H1 (cell line): ENCODE data around the gene SUSD6. TPM values are rescaled to one million over a fixed set of nuclear protein-coding genes. Genes with fewer than 3 reads are reported as not detected.

Experiments used
- CTCF ChIA-PET: fragments of 300-600 bp; sonication (Branson Sonifier 250); formaldehyde crosslinking; loops from one replicate; lab custom pipeline; 2021; ENCODE audit not compliant: partially characterized antibody; lab: Charles Lee
- POLR2A ChIA-PET: fragments of 300-600 bp; sonication (Branson Sonifier 250); formaldehyde crosslinking; loops from one replicate; lab custom pipeline; 2021; ENCODE audit warnings: inconsistent platforms; ENCODE audit not compliant: partially characterized antibody; lab: Charles Lee
- DNase-seq, 2 experiments: peaks; one replicate each; pipeline versions ENCODE4 v3.0.0 to v3.0.0-alpha.2; 2010 to 2022; ENCODE audit warnings: low spot score in 2 of 2, low read depth in 1 of 2, mixed read lengths in 1 of 2
- FAIRE-seq: peaks from 2 replicates; lab custom pipeline; 2011; peaks lifted over from hg19 to GRCh38; lab: Jason Lieb, UNC
- H2AFZ ChIP-seq: 2 replicates; pipeline ENCODE4 v1.8.1; 2012; ENCODE audit warnings: low read length, inconsistent platforms
- H2AK5ac ChIP-seq: 2 replicates; pipeline ENCODE4 v1.6.1; 2013; ENCODE audit warnings: low read depth, low read length
- H2BK120ac ChIP-seq: replicated peaks from 2 replicates; pipeline ENCODE3; 2013; ENCODE audit warnings: low read depth, low read length, inconsistent platforms
- H2BK12ac ChIP-seq: 2 replicates; pipeline ENCODE4 v1.6.1; 2013; ENCODE audit warnings: low read depth, low read length
- H2BK15ac ChIP-seq: 2 replicates; pipeline ENCODE4 v1.6.1; 2013; ENCODE audit warnings: low read length
- H2BK20ac ChIP-seq: 2 replicates; pipeline ENCODE4 v1.6.1; 2013; ENCODE audit warnings: low read length
- H2BK5ac ChIP-seq: 2 replicates; pipeline ENCODE4 v1.6.1; 2013; ENCODE audit warnings: low read depth, low read length
- H3K14ac ChIP-seq: 2 replicates; pipeline ENCODE4 v1.6.1; 2013; ENCODE audit warnings: inconsistent platforms; ENCODE audit not compliant: insufficient read length
- H3K18ac ChIP-seq: 2 replicates; pipeline ENCODE4 v1.6.1; 2013; ENCODE audit warnings: low read length; ENCODE audit errors: extremely low read depth
- H3K23ac ChIP-seq: 2 replicates; pipeline ENCODE4 v1.6.1; 2013; ENCODE audit warnings: inconsistent platforms; ENCODE audit not compliant: insufficient read length
- H3K23me2 ChIP-seq: 2 replicates; pipeline ENCODE4 v1.6.1; 2013; ENCODE audit warnings: low read depth, low read length
- H3K27ac ChIP-seq: 2 replicates; pipeline ENCODE4 v1.6.1; 2011; ENCODE audit warnings: low read depth, low read length, inconsistent platforms
- H3K27me3 ChIP-seq, 4 experiments: replicated peaks in 1 of 4; 1 replicate in 1 of 4; 2 replicates in 3 of 4; pipeline versions ENCODE4 v1.6.1 to v1.8.1; 2011 to 2013; ENCODE audit warnings: low read length in 3 of 4, mild to moderate bottlenecking in 3 of 4, inconsistent platforms in 2 of 4, mixed read lengths in 2 of 4, moderate library complexity in 1 of 4; ENCODE audit not compliant: control insufficient read depth in 3 of 4, insufficient read depth in 3 of 4; ENCODE audit errors: extremely low read depth in 1 of 4
- H3K36me3 ChIP-seq, 4 experiments: 2 replicates each; pipeline versions ENCODE4 v1.6.1 to v1.8.1; 2011 to 2013; ENCODE audit warnings: mild to moderate bottlenecking in 4 of 4, low read length in 3 of 4, moderate library complexity in 2 of 4, control low read depth in 1 of 4, inconsistent platforms in 1 of 4; ENCODE audit not compliant: insufficient read depth in 4 of 4, control insufficient read depth in 2 of 4
- H3K4ac ChIP-seq: replicated peaks from 2 replicates; pipeline ENCODE3; 2013; ENCODE audit warnings: low read length, low read depth, mixed read lengths, inconsistent platforms; ENCODE audit not compliant: insufficient read length
- H3K4me1 ChIP-seq, 4 experiments: replicated peaks in 1 of 4; 1 replicate in 1 of 4; 2 replicates in 3 of 4; pipeline versions ENCODE4 v1.6.1 to v1.8.1; 2011 to 2013; ENCODE audit warnings: low read length in 3 of 4, inconsistent platforms in 2 of 4, mixed read lengths in 1 of 4; ENCODE audit not compliant: insufficient read depth in 4 of 4, control insufficient read depth in 3 of 4
- H3K4me2 ChIP-seq, 2 experiments: 2 replicates each; pipeline versions ENCODE4 v1.6.1 to v1.8.1; 2011 to 2013; ENCODE audit warnings: low read depth in 2 of 2, low read length in 2 of 2, control low read depth in 1 of 2, inconsistent platforms in 1 of 2, mild to moderate bottlenecking in 1 of 2; ENCODE audit not compliant: insufficient read depth in 1 of 2
- H3K4me3 ChIP-seq, 4 experiments: fragments of 200-600, 300-600 bp in 1 of 4; sonication (generic), shearing (Covaris generic), sonication (Bioruptor Twin) in 1 of 4; 2 replicates each; pipeline versions ENCODE4 v1.5.1 to v1.8.1; 2011 to 2016; ENCODE audit warnings: low read length in 4 of 4, low read depth in 3 of 4, control low read depth in 2 of 4, inconsistent platforms in 2 of 4, mild to moderate bottlenecking in 2 of 4, mixed read lengths in 1 of 4, moderate library complexity in 1 of 4; ENCODE audit not compliant: insufficient read depth in 2 of 4; ENCODE audit errors: extremely low read depth in 1 of 4
- H3K56ac ChIP-seq: replicated peaks from 2 replicates; pipeline ENCODE3; 2013; ENCODE audit warnings: low read depth, mild to moderate bottlenecking, mixed read lengths, low read length, inconsistent platforms; ENCODE audit not compliant: insufficient read length
- H3K79me1 ChIP-seq: 2 replicates; pipeline ENCODE4 v1.6.1; 2013; ENCODE audit warnings: low read depth, low read length, control low read depth
- H3K79me2 ChIP-seq, 2 experiments: 2 replicates each; pipeline versions ENCODE4 v1.6.1 to v1.8.1; 2012 to 2013; ENCODE audit warnings: low read length in 2 of 2, mild to moderate bottlenecking in 2 of 2, inconsistent platforms in 1 of 2; ENCODE audit not compliant: insufficient read depth in 2 of 2, control insufficient read depth in 1 of 2
- H3K9ac ChIP-seq, 4 experiments: replicated peaks in 1 of 4; 1 replicate in 1 of 4; 2 replicates in 3 of 4; pipeline versions ENCODE4 v1.6.1 to v1.8.1; 2011 to 2013; ENCODE audit warnings: low read depth in 3 of 4, low read length in 3 of 4, control low read depth in 2 of 4, mild to moderate bottlenecking in 2 of 4, moderate library complexity in 2 of 4, inconsistent platforms in 1 of 4; ENCODE audit errors: extremely low read depth in 1 of 4
- H3K9me3 ChIP-seq, 2 experiments: 2 replicates each; pipeline versions ENCODE4 v1.6.1 to v1.8.1; 2012 to 2013; ENCODE audit warnings: mild to moderate bottlenecking in 2 of 2, moderate library complexity in 2 of 2, control low read depth in 1 of 2, inconsistent platforms in 1 of 2, low read depth in 1 of 2, low read length in 1 of 2, mixed read lengths in 1 of 2; ENCODE audit not compliant: insufficient read depth in 2 of 2
- H4K20me1 ChIP-seq, 2 experiments: replicated peaks in 1 of 2; 2 replicates each; pipeline versions ENCODE3 to v1.8.1; 2011 to 2013; ENCODE audit warnings: inconsistent platforms in 2 of 2, low read length in 2 of 2, mild to moderate bottlenecking in 1 of 2; ENCODE audit not compliant: insufficient read depth in 2 of 2, control insufficient read depth in 1 of 2
- H4K5ac ChIP-seq: 2 replicates; pipeline ENCODE4 v1.6.1; 2013; ENCODE audit warnings: low read length, low read depth, mixed read lengths, inconsistent platforms; ENCODE audit not compliant: insufficient read length
- H4K8ac ChIP-seq: 2 replicates; pipeline ENCODE4 v1.8.0; 2013; ENCODE audit warnings: mild to moderate bottlenecking, moderate library complexity, low read length, inconsistent platforms; ENCODE audit not compliant: insufficient read depth; ENCODE audit errors: extremely low read depth
- H4K91ac ChIP-seq: replicated peaks from 2 replicates; pipeline ENCODE3; 2013; ENCODE audit warnings: low read length, mixed read lengths, inconsistent platforms; ENCODE audit not compliant: insufficient read length
- CHD2 ChIP-seq: IDR thresholded peaks from 2 replicates; pipeline ENCODE4 v1.6.1; 2012; ENCODE audit warnings: low read length, improper control_type of control experiment
- EGR1 ChIP-seq: IDR thresholded peaks from 2 replicates; pipeline ENCODE4 v1.6.1; 2011; ENCODE audit warnings: low read depth, low read length, borderline replicate concordance
- GABPA ChIP-seq: IDR thresholded peaks from 2 replicates; pipeline ENCODE4 v1.6.1; 2011; ENCODE audit warnings: mild to moderate bottlenecking, low read length, moderate library complexity, borderline replicate concordance; ENCODE audit not compliant: insufficient read depth
- MAX ChIP-seq: IDR thresholded peaks from 2 replicates; pipeline ENCODE4 v1.6.1; 2012; ENCODE audit warnings: inconsistent platforms
- SIRT6 ChIP-seq: IDR thresholded peaks from one replicate; pipeline ENCODE4 v1.7.1; 2012; ENCODE audit warnings: low read length, inconsistent platforms
- TEAD4 ChIP-seq: IDR thresholded peaks from 2 replicates; pipeline ENCODE4 v1.6.1; 2012; ENCODE audit warnings: low read depth, low read length, inconsistent platforms, mixed read lengths
- USF2 ChIP-seq: IDR thresholded peaks from 2 replicates; pipeline ENCODE4 v1.6.1; 2011; ENCODE audit warnings: low read length, improper control_type of control experiment
- WGBS, 2 experiments: shearing (Covaris generic) in 1 of 2; methylation state at CpG; one replicate each; pipeline versions ENCODE4 v1.1.6 to v1.1.7; 2013 to 2015; ENCODE audit warnings: low lambda C conversion rate in 2 of 2, mixed read lengths in 2 of 2, inconsistent platforms in 1 of 2, low coverage in 1 of 2, missing lambda C conversion rate in 1 of 2; ENCODE audit not compliant: insufficient replicate concordance in 2 of 2, insufficient coverage in 1 of 2, insufficient read length in 1 of 2; ENCODE audit errors: extremely low coverage in 1 of 2, missing lambda C conversion rate in 1 of 2; 5-methylcytosine and 5-hydroxymethylcytosine counted together
- polyA plus RNA-seq, 7 experiments: library from polyadenylated mRNA; depleted of rRNA in 3 of 7; stranded (reverse) in 5 of 7; unstranded in 2 of 7; fragments of >200 nt in 5 of 7; fragments of 200-250 nt in 2 of 7; gene quantifications; 1 replicate in 5 of 7; 2 replicates in 1 of 7; 4 replicates in 1 of 7; pipeline versions ENCODE4 v1.2.1 to v1.2.3, GENCODE V29; 2011 to 2013; ENCODE audit warnings: missing spikeins in 2 of 7, mixed read lengths in 2 of 7
- total RNA-seq: library from RNA; stranded (reverse); fragmentation: NEBNext Ultra II Directional; extraction: Animal tissue kit (Norgen Biotek cat#: 25700); gene quantifications from 2 replicates; pipeline ENCODE4 v1.2.1, GENCODE V29; 2021

The SUSD6 gene
- total and polyA plus RNA-seq, 2 of the 8 experiments (the other 6 are each of a cell fraction or from before 2014, with no cell fraction given) = 3.0 to 3.8 TPM

- POLR2A ChIA-PET = interaction anchor here (0.9 to 2.7 kb wide), 4 partner anchors 25 to 111 kb away, joined by 3 to 12 read pairs (median 6); no protein-coding TSS in a partner anchor
- H2BK5ac ChIP-seq = no peak overlapping the region
- DNase-seq = peak in 1 of 2 experiments; percentile 48
- WGBS, 2 experiments = 81% methylated on average over 26 of the region's 51 CpGs; no CpG with 5 or more reads in 1 of the 2 experiments
- no peak overlapping the region for H3K9ac ChIP-seq
- H4K5ac ChIP-seq = no peak overlapping the region
- no peak overlapping the region for H2BK120ac ChIP-seq
- no peak overlapping the region for H3K14ac ChIP-seq
- no peak overlapping the region for H4K91ac ChIP-seq
- no peak overlapping the region for H2AFZ ChIP-seq
- peak overlapping the region; percentile 4; the same call in 1 of the 2 replicates for H3K18ac ChIP-seq
- H4K8ac ChIP-seq = no peak overlapping the region; the same call in 1 of the 2 replicates
- no peak overlapping the region for H2BK20ac ChIP-seq
- no peak overlapping the region for H3K4ac ChIP-seq
- H3K56ac ChIP-seq = no peak overlapping the region
- no peaks in the 10 kb centered on the region for H4K20me1 ChIP-seq
- CTCF ChIA-PET = interaction anchor here (0.9 to 6.5 kb wide), 23 partner anchors 8 to 307 kb away, joined by 3 to 96 read pairs (median 6); no protein-coding TSS in a partner anchor
- H3K23ac ChIP-seq = no peak overlapping the region
- H3K79me1 ChIP-seq = no peaks in the 10 kb centered on the region
- TF ChIP-seq GABPA = no peak
- no peak for TF ChIP-seq EGR1
- TF ChIP-seq CHD2 = no peak
- TF ChIP-seq MAX = no peak
- TF ChIP-seq USF2 = no peak
- TF ChIP-seq TEAD4 = no peak
- TF ChIP-seq SIRT6 = no peak
- no peaks in the 10 kb centered on the region for H3K79me2 ChIP-seq
- peak overlapping the region; percentile 52; the same call in 1 of the 2 replicates for H2BK12ac ChIP-seq
- H3K27ac ChIP-seq = 0 out of 2 replicates have a peak overlapping the region, but pooled peaks have one; percentile 22
- peaks cover 10% of the 10 kb centered on the region; the same call in 1 of the 2 replicates for H3K23me2 ChIP-seq
- H2BK15ac ChIP-seq = no peak overlapping the region
- H2AK5ac ChIP-seq = no peak overlapping the region
- H3K9me3 ChIP-seq = peaks cover 0 to 23% of the 10 kb centered on the region in 2 experiments; a peak in 2 of 4 replicates
- peak overlapping the region in 1 of 4 experiments; percentile 68; a peak in 4 of 8 replicates for H3K4me3 ChIP-seq
- FAIRE-seq = no peak
- peaks cover 0 to 26% (median 4%) of the 10 kb centered on the region in 4 experiments; a peak in 3 of 8 replicates for H3K36me3 ChIP-seq
- peaks cover 24 to 48% (median 40%) of the 10 kb centered on the region in 4 experiments for H3K27me3 ChIP-seq
- H3K4me1 ChIP-seq = peaks cover 0 to 9% (median 7%) of the 10 kb centered on the region in 4 experiments; a peak in 4 of 7 replicates
- H3K4me2 ChIP-seq = peak overlapping the region; percentile 54 to 93
Observed at GRCh38 chr14:69573205-69573830, 38.1 kb upstream of the SUSD6 start.
